Erythroblast (primary cell): Measurements from ENCODE around the gene ZNF408.

Source experiments
- GATA1 ChIP-seq: IDR thresholded peaks from 2 replicates; pipeline ENCODE4 v1.6.1; 2011; ENCODE audit warnings: low read depth, mild to moderate bottlenecking, control low read depth, low read length, moderate library complexity
- POLR2A ChIP-seq: IDR thresholded peaks from 2 replicates; pipeline ENCODE4 v1.6.1; 2011; ENCODE audit warnings: mild to moderate bottlenecking, low read length

GRCh38 chr11:46745328-46745727 is 44.5 kb downstream of the ZNF408 start:
- no peak for TF ChIP-seq POLR2A
- no peak for TF ChIP-seq GATA1
